Testis (tissue), 3 donors: Measurements from ENCODE around the gene DIP2B. TPM values are rescaled to one million over a fixed set of nuclear protein-coding genes. Genes with fewer than 3 reads are reported as not detected.

Source experiments
- DNase-seq: peaks from one replicate; pipeline ENCODE4 v3.0.0-alpha.2; 2019
- H3K27ac ChIP-seq, 2 donors: fragments of 200-600 bp; sonication (generic); one replicate each; pipeline ENCODE4 v1.5.1; 2019
- H3K27me3 ChIP-seq: fragments of 200-600 bp; sonication (generic); one replicate; pipeline ENCODE4 v1.5.1; 2019
- H3K36me3 ChIP-seq: fragments of 200-600 bp; sonication (generic); one replicate; pipeline ENCODE4 v1.5.1; 2017; ENCODE audit warnings: low read depth; ENCODE audit errors: missing control alignments
- H3K4me1 ChIP-seq: fragments of 200-600 bp; sonication (generic); one replicate; pipeline ENCODE4 v1.5.1; 2019
- H3K4me3 ChIP-seq, 2 donors: fragments of 200-600 bp; sonication (generic); one replicate each; pipeline ENCODE4 v1.5.1; 2017 to 2019
- H3K9me3 ChIP-seq: fragments of 200-600 bp; sonication (generic); one replicate; pipeline ENCODE4 v1.5.1; 2017
- POLR2A ChIP-seq: fragments of 450-650 bp; IDR thresholded peaks from one replicate; pipeline ENCODE4 v1.6.1; 2017; ENCODE audit warnings: antibody characterized with exemption, mild to moderate bottlenecking, moderate library complexity
- WGBS, 2 donors: methylation state at CpG; one replicate each; pipeline ENCODE4 v1.1.5; 2018; 5-methylcytosine and 5-hydroxymethylcytosine counted together
- intact Hi-C: fragments of 100-400 bp; cut with DNase I; formaldehyde crosslinking; loops from one replicate; pipeline ENCODE4 v1.15.1; 2023; ENCODE audit warnings: low total_unique reads
- polyA plus RNA-seq: library from polyadenylated mRNA; stranded (reverse); fragments of 350-450 nt; fragmentation: Illumina TruSeq; extraction: RNeasy Lipid Tissue Mini Kit (QIAGEN cat#74804); gene quantifications from one replicate; pipeline ENCODE4 v1.2.3, GENCODE V29; 2014; ENCODE audit warnings: low read depth, low replicate concordance; ENCODE audit not compliant: insufficient read depth
- total RNA-seq, 2 donors: library from RNA; depleted of rRNA; stranded (reverse); fragments of >200 nt; gene quantifications; one replicate each; pipeline ENCODE4 v1.2.3, GENCODE V29; 2016
- TF ChIP-seq, protein P1 (sequence below), 3 experiments: fragments of 450-650 bp in 2 of 3; fragments of 200-600 bp in 1 of 3; sonication (generic) in 1 of 3; IDR thresholded peaks; one replicate each; pipeline ENCODE4 v1.5.1; 2016 to 2019; ENCODE audit warnings: antibody characterized with exemption in 3 of 3, mild to moderate bottlenecking in 2 of 3, moderate library complexity in 1 of 3

DIP2B gene
- total and polyA plus RNA-seq, 3 donors from 2014 or later, result 19.1 to 57.1 (median 43.5) TPM

DNA sequence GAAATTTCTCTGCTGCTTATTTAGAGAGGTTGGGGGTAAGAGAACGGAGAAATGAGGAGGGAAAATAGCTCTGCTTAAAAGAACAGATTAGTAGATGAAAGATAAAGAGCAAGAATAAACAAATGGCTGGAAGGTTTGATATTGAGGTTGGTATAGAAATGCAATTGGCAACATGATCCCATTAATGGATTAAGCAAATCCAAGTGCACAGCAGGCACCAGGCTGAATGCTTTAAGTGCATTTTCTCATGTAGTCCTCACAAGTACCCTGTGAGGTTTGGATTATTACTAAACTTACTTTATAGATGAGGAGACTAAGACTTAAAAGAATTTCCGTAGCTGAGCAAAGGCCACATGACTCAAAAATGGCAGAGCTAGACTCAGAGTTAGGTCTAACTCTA lies 182.2 kb downstream of the DIP2B start:
- H3K27me3 ChIP-seq, result no peaks in the 10 kb centered on the region

DNA sequence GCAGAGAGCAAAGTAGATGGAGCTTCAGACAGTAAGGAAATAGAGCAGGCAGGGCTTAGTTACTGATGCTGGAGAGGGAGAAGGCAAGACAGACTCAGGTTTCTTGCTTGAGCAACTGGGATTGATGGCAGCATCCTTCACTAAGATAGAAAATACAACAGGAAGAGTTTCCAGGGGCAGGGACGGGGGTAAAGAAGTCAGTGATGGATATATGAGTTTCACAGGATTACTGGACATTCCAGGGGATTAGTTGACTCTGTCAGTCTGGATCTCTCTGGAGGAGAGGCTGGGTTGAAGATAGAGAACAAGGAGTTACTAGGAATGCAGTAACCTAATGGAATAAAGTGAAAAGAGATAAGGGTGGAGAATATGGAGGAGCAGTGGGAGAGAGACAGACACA lies 184.7 kb downstream of the DIP2B start:
- no peaks in the 10 kb centered on the region for H3K36me3 ChIP-seq
- WGBS, 2 donors, result 68 to 72% methylated on average over 1 of the region's 1 CpG
- H3K9me3 ChIP-seq, result no peaks in the 10 kb centered on the region
- peaks cover 19% of the 10 kb centered on the region for H3K4me1 ChIP-seq
- intact Hi-C loops, result no loop called here
- no peak overlapping the region for H3K4me3 ChIP-seq
- H3K27ac ChIP-seq, result peak overlapping the region; percentile 62 to 67
- DNase-seq, result no peak
- H3K27me3 ChIP-seq, result no peaks in the 10 kb centered on the region
- TF ChIP-seq, protein P1, sequence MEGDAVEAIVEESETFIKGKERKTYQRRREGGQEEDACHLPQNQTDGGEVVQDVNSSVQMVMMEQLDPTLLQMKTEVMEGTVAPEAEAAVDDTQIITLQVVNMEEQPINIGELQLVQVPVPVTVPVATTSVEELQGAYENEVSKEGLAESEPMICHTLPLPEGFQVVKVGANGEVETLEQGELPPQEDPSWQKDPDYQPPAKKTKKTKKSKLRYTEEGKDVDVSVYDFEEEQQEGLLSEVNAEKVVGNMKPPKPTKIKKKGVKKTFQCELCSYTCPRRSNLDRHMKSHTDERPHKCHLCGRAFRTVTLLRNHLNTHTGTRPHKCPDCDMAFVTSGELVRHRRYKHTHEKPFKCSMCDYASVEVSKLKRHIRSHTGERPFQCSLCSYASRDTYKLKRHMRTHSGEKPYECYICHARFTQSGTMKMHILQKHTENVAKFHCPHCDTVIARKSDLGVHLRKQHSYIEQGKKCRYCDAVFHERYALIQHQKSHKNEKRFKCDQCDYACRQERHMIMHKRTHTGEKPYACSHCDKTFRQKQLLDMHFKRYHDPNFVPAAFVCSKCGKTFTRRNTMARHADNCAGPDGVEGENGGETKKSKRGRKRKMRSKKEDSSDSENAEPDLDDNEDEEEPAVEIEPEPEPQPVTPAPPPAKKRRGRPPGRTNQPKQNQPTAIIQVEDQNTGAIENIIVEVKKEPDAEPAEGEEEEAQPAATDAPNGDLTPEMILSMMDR (IDR thresholded peaks at IDR 0.05), result no peak
- no peak for TF ChIP-seq POLR2A

More for the DNA sequence above, 182.2 kb downstream of the DIP2B start:
- DNase-seq, result no peak
- 82 to 87% methylated on average over 2 of the region's 2 CpGs for WGBS, 2 donors
- intact Hi-C loops, result no loop called here
- H3K36me3 ChIP-seq, result no peaks in the 10 kb centered on the region
- no peak for TF ChIP-seq POLR2A
- TF ChIP-seq, protein P1 (IDR thresholded peaks at IDR 0.05), result no peak
- peaks cover 19% of the 10 kb centered on the region for H3K4me1 ChIP-seq
- H3K4me3 ChIP-seq, result no peak overlapping the region
- no peaks in the 10 kb centered on the region for H3K9me3 ChIP-seq
- H3K27ac ChIP-seq, result no peak overlapping the region

DNA sequence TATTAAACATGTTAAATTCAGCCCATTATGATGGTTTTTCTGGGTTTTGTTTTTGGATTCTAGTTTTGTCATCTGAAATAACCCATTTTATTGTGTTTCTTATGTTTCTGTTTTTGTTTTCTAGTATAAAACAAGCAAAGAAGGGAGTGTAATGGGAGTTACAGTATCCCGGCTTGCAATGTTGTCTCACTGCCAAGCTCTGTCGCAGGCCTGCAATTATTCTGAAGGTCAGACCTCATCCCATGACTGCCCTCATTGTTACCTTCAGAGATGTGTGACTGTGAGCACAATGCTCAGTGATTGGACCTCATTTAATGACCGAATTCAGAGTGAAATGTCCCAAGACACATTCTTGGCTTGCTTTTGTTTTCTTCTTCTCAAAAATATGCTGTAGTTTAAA lies 186.1 kb downstream of the DIP2B start:
- intact Hi-C loops, result no loop called here
- no peak overlapping the region for H3K4me3 ChIP-seq
- TF ChIP-seq, protein P1 (IDR thresholded peaks at IDR 0.05), result no peak
- no peak for TF ChIP-seq POLR2A
- H3K27ac ChIP-seq, result peak overlapping the region; percentile 67 to 81
- no peaks in the 10 kb centered on the region for H3K9me3 ChIP-seq
- H3K27me3 ChIP-seq, result no peaks in the 10 kb centered on the region
- H3K36me3 ChIP-seq, result no peaks in the 10 kb centered on the region
- DNase-seq, result peak; percentile 92
- peaks cover 19% of the 10 kb centered on the region for H3K4me1 ChIP-seq
- 18 to 23% methylated on average over 3 of the region's 3 CpGs for WGBS, 2 donors

DNA sequence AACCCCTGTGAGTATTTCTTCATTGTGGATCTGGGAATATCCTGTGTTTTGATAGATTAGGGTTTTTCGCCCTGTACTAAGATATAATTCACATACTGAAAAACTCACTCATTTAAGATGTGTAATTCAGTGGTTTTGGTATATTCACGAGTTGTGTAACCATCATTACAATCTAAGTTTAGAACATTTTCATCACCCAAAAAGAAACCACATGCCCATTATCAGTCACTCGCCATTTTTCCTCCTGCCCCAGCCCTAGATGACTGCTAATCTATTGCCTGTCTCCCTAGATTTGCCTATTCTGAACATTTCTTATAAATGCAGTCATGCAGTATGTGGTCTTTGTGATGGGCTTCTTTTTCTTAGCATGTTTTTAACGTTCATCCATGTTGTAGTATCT lies 191.2 kb downstream of the DIP2B start:
- intact Hi-C loops, result no loop called here
- no peak for DNase-seq
- TF ChIP-seq, protein P1 (IDR thresholded peaks at IDR 0.05), result no peak
- TF ChIP-seq POLR2A, result no peak
- H3K27me3 ChIP-seq, result no peaks in the 10 kb centered on the region
- H3K27ac ChIP-seq, result no peak overlapping the region
- H3K4me3 ChIP-seq, result no peak overlapping the region
- H3K4me1 ChIP-seq, result peaks cover 11% of the 10 kb centered on the region
- no peaks in the 10 kb centered on the region for H3K36me3 ChIP-seq
- H3K9me3 ChIP-seq, result no peaks in the 10 kb centered on the region
- WGBS, 2 donors, result 86 to 90% methylated on average over 4 of the region's 4 CpGs

DNA sequence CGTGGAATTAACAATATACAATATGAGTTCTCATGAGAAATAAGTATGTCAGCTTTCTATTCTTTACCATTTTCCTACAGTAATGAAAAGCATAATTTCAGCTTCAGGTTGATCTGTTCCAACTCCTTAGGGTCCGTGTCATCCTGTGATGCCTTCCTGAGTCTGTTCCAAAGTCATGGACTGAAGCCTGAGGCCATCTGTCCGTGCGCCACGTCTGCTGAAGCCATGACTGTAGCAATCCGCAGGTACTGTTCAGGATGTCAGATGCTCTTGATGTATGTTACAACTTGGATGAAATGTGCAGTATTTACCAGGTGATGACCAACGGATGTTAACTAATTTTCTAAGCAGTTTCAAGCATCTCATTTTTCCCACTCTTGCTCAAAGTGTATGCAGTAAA lies 192.1 kb downstream of the DIP2B start:
- WGBS, 2 donors, result 86 to 88% methylated on average over 7 of the region's 7 CpGs
- no peak overlapping the region for H3K27ac ChIP-seq
- H3K36me3 ChIP-seq, result no peaks in the 10 kb centered on the region
- no peak for DNase-seq
- TF ChIP-seq, protein P1 (IDR thresholded peaks at IDR 0.05), result no peak
- no peak for TF ChIP-seq POLR2A
- H3K27me3 ChIP-seq, result no peaks in the 10 kb centered on the region
- intact Hi-C loops, result no loop called here
- H3K4me1 ChIP-seq, result peaks cover under 1% of the 10 kb centered on the region
- no peaks in the 10 kb centered on the region for H3K9me3 ChIP-seq
- H3K4me3 ChIP-seq, result no peak overlapping the region
